T-helper 1 cell (primary cell): ENCODE measurements around the gene NOD1.
"Not testable (repeated sequence)": the region's sequence is repeated elsewhere in the genome, so short reads cannot be mapped to it uniquely, and the experiment has no call there.

ENCODE experiments used
- DNase-seq, 5 donors: peaks; one replicate each; pipeline ENCODE4 v3.0.0-alpha.2; 2012 to 2020

NOD1 gene

DNA sequence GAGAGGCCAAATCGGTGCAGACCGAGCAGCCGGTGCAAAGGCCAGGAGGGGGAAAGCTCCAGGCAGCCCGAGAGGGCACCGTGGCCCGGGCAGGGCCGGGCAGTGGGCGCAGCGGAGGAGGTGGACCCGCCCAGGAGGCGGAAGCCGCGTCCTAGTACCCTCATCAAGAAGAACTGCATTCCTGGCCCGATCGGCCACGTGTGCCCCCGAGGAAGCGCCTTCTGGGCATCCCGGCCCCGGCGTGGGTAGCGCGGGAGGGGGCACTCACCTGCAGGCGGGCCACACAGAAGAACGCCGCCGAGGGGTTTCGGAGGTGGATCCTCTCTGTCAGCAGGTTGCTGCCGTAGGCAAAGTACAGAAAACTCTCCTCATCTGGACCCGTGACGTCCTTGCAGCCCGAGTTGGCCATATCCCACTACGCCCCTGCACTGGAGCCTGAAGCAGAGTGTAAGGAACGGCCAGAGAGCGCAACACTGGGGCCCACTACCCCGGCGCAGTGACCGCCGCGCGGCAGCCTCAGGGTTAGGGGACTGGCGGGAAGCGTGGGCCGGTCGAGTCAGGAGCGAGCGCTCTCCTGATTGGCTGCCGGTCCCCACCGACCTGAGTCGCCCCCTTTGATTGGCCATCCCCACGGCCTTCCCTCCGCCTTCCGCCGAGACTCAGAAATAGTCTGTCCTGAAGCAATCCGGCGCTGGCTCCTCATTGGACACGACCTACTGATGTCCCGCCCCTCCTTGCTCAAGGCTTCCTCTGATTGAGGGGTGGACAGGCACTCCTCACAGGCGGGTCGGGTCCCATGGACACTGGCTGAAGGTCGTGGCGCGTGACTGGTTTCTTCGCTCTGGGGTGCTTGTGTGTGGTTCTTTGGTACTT lies 26.0 kb upstream of the NOD1 start, which contains the start of gene GGCT:
TSS of gene GGCT (minus strand) at position 529 of the 873 bp plus-strand sequence. CDS start at position 409, 120 bp downstream.
- peak; percentile 92 to 97 (median 94) for DNase-seq

DNA sequence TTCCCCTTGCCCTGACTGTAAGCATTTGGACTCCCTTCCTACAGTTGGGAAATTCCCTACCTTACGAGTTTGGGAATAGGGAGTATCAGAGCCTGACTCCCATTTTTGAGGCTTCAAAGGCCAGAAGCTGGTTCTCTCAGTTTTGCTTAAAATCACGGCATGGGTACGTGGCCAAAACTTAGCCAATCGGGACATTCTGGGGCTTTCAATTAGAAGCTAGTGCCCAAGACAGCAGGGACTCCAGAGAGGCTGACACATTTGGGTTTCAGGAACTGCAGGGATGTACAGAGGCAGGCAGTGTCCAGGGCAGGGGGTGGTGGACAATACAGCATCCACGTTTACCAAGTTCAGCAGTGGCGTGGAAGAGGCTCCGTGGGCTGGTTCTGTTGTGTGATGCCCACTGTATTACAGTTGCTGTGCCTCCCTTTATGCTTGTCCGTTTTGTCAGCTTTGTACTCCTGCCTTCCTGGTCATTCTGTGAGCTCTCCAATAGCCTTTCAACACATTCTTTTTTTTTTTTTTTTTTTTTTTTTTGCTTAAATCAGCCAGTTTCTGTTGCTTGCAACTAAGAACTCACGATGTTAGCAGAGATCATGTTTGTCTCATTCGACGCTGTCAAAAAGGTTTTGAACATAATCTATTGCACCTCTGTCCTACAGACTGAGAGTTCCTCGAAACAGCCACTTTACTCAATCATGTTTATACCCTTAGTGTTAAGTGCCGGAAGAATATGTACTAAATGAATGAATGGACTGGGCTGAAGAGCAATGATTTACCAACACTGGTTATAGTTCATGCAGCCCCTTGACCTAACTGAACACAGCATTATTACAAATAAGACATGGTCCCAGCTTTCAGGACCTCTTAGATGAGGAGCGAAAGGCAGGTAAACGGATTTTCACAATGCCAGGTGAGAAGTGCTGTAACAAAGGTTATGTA lies 25.0 kb upstream of the NOD1 start:
- no peak for DNase-seq

DNA sequence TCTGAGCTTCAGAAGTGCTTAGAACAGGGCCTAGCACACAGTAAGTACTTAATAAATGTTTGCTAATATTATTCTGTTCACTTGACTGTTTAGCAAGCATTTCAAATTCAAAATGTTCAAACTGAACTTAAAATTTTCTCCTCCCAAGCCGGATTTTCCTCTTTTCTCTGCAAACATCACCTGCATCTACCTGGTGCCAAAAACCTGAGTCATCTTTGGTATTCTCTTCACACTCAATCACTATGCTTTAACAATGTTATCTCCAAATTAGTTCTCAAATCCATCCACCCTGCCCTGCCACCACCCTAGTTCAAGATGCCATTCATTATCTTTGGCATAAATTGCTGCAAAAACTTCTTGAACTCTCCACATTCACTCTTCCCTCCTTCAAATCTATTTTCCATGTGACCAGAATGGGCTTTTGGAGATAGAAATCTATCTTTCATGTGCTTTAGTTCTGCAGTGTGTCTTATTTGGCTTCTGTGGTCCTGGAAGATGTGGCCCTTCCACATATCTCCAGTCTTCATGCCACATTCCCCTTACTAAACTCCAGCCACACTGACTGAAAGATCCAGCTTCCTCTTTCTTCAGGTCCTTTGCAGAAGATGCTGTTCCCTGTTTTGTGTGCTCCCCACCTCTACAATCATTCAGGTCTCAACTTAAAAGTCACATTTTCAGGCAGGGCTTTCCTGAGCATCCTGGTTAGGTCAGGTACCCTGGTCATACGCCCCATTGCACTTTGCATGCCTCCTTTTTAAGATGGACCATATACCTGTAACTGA lies 24.1 kb upstream of the NOD1 start:
- DNase-seq = no peak

DNA sequence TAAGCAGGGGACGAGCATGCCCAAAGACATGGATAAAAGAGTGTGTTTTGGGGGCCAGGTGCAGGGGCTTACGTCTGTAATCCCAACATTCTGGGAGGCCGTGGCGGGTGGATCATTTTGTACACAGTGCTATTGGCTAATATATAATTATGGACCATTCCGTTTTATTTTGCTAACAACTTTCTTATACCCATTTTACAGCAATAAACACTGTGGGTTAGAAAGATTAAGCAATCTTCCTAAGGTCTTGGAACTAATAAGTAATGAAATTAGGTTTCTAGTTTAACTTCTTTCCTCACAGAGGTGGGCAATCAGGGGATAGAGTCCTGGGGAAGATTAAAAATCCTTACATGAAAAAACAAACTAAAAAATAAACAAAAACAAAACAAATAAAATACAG lies 22.7 kb upstream of the NOD1 start:
- no peak for DNase-seq

DNA sequence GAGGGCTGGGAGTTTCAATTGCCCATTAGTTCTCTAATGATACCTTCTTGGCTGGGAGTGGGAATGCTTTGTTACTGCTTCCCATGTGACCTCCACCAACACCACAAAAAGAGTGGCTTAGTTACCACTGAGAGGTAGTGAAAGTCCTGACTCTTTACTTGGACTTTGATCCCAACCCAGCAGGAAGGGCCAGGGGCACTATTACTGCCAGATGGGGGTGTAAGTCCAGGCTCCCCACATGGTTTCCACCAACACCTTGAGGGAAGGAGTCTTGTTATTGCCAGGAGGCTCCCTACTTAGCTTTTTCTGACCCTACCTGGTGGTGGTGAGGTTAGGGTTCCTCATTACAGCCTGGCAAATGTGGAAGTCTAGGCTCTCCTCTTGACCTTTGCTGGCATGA lies 14.6 kb upstream of the NOD1 start:
- DNase-seq = no peak

DNA sequence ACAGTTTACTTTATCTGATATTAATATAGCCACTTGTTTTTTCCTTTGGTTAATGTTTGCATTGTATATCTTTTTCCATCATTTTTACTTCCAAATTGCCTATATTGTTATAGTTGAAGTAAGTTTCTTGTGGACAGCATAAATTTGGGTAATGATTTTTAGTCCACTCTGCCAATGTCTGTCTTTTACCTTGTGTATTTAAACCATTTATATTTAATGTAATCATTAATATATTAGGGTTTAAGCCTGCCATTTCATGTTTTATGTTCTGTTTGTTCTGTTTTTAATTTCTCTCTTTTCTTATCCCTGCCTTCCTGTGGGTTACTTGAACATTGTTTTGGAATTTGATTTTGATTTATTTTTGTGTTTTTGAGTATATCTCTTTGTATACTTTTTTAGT lies 12.8 kb upstream of the NOD1 start:
- DNase-seq = no peak

DNA sequence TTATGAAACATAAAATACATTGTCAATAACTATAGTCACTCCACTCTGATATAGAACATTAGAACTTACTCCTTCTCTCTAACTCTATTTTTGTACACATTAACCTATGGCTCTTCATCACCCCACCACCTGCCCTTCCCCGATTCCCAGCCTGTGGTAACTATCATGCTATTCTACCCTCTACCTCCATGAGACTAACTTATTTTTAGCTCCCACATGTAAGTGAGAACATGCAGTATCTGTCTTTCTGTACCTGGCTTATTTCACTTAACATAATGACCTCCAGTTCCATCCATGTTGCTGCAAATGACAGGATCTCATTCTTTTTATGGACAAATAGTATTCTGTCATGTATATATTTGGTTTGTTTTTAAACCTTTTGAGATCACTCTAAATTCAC lies 8.8 kb upstream of the NOD1 start:
- DNase-seq = no peak

DNA sequence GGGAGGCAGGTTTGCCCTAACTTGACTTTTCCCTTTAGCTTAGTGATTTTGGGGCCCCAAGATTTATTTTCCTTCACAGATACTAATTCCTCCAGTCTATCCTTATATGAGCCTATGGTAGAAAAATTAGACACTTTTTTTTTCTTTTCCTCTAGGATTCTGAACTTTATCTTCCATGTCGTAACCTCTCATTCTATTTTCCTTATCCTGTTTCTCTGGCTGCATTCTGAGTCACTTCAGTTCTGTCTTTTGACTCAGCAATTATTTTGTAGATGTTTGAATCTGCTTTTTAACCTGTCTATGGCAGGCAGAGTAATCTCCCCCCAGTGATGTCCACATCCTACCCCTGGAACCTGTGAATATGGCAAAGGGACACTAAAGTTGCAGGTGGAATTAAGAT lies 7.1 kb upstream of the NOD1 start:
- DNase-seq = no peak

DNA sequence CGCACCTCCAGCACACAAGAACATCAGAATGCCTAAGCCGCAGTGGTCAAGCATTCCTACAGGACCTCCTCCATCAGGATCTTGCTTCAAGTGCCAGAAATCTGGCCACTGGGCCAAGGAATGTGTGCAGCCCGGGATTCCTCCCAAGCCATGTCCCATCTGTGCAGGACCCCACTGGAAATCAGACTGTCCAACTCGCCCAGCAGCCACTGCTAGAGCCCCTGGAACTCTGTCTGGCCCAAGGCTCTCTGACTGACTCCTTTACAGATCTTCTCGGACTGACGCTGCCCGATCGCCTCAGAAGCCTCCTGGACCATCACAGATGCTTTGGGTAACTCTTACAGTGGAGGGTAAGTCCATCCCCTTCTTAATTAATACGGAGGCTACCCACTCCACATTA lies 2.8 kb upstream of the NOD1 start:
- not testable (repeated sequence) for DNase-seq

DNA sequence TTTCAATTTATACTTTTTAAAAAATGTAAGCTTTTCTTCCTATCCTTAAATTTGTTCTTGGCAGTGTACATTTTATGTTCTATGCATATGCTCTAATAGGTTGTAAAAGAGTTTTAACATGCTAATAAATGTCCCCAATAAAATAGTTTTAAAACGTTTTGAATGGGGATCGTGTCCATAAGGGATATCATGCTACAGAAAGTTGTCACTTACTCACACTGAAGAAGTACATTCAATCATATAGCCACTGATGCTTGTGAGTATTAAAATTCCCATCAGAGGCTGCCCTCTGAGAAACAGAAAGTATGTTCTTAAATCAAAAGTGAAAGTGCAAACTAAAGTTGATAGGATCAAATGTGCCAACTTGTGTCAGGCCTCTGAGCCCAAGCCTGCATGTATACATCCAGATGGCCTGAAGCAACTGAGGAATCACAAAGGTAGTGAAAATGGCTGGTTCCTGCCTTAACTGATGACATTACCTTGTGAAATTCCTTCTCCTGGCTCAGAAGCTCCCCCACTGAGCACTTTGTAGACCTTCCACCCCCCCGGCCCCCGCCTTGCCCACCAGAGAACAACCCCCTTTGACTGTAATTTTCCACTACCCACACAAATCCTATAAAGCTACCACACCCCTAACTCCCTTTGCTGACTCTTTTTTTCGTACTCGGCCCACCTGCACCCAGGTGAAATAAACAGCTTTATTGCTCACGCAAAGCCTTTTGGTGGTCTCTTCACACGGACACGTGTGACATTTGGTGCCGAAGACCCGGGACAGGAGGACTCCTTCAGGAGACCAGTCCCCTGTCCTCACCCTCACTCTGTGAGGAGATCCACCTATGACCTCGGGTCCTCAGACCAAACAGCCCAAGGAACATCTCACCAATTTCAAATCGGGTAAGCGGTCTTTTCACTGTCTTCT lies 877 bp upstream of the NOD1 start:
- peak in 1 of 5 donors; percentile 68 for DNase-seq

DNA sequence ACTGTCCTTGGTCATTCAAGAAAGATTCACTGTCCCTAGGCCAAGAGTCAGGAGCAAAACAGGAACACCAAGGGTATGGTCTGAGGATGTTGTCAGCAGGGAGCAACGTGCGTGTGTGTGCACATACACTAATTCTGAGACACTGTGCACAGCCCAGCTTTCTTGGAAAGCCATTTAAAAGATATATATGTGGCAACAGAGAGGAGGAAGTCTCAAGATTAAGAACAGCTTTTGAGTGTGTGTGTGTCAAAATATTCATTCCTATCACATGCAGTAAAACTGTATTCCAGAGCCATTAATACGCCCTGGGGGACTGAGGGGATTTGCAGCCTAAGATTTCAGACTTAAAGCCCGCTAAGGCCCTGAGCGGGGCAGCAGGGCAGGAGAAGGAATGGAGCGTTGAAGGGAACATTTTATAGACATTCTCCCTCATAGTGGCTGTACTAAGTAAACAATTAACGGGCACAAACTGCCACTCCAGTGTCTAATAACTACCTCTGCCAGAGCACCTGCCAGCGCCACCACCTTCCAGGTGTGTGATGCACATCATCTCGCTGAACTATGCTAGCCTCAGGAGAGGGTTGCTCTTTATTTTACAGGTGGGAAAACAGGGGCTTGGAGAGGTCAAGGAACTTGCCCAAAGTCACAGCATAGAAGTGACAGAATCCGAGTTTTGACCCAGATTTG lies 2.0 kb downstream of the NOD1 start:
- peak in 1 of 5 donors; percentile 9 for DNase-seq

DNA sequence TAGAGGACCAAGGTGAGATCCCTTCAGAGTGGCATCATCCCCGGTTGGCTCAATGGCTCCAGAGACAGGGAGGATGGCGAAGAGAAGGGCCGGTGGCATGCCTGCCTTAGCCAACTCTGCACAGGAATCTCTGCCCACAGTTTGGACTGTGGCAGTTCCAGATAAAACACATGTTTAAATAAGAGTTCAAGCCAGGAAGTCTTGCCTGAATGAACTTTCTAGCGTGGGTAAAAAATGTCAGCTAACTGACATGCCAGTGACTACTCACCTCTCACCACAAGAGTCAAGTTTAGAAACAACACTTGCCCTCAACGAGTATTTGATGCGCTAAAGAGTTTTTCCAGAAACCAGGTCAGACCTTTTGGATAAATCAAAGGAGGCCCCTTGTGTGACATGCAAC lies 3.0 kb downstream of the NOD1 start:
- DNase-seq = no peak

DNA sequence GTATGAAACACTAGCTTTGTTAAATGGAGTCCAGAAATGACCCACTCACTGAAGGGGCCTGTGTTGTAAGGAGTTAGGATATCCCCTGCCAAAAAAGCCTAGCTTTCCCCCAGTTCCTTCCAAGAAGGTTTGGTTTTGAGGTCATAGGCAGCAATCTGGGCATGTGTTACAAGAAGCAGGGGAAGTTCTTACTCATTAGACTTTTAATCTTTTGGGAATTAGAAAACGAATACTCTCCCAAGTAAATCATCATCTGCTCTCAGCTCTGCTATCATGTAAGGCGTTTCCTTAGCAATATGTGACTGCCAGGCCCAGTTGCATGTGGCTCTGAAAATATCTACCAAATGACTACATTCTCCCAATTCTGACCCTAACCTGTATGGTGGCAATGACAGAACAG lies 3.7 kb downstream of the NOD1 start:
- no peak for DNase-seq

DNA sequence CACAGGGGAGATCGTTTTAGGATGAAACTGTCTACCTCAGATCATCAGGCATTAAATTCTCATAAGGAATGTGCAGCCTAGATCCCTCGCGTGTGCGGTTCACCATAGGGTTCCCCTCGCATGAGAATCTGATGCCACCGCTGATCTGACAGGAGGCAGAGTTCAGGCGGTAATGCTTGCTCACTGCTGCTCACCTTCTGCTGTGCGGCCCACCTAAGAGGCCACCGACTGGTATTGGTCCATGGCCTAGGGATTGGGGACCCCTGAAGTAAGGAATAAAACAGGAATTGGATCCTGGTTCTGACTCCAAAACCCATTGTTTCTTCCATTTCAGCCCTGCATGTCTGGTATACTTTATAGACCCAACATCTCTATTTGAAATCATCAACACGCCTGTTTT lies 4.1 kb downstream of the NOD1 start:
- DNase-seq = no peak

DNA sequence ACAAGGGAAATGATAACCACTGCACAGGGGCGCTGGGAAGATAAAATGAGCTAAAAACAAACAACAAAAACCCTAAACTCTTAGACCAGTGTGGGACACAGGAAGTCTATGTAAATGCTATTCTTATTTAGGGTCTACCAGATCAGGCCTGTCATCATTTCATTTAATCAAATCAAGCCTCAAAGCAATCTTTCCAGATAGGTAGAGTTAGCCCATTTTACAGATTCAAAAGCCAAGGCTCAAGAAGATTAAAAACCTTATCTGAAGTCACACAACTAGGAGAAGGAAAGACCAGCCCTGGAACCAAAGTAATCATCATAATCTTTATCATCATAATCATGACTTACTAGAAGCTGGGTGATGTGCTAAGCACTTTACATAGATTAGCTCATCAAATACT lies 4.7 kb downstream of the NOD1 start:
- DNase-seq = no peak

DNA sequence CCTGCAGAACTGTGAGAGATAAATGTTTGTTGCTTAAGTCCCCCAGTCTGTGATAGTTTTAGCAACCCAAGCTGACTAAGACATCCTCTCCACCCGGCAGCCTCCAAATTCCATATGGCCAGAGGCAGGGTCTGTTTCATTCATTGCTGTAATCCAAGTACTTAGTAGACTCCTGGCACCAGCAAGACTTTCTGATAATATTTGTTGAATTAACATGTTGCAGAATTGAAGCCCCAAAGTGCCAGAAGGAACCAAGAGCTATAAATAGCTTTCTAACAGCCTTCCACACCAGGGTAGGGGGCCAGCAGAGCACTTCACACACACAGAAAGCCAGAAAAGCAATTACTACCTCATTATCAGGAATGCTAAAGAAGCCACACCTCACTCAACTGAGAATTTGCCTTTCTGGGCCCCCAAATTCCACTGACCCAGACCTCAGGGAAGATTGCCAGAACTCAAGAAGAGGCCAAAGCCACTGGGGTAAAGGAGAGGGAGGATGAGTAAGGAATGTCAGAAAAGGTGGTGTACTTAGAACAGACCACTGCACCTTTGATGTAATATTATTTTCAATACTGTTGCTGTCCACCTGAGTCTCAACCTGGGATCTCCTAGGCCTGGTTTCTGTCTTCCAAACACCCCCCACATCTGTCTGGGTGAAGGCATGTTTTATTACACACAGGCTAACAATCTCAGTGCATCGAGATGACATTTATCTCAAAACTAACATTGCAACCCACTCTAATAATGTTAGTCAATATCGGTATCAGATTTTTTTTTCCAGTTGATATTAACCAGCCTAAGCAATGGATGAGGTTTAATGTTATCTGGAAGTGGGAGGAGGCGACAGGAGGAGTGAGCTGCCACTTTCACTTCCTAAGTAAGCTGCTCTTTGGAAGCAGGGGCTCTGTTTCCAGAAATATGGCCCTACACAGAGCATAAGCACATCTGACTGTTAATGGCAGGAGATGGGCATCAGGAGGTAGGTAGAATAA lies 5.5 kb downstream of the NOD1 start:
- no peak for DNase-seq

DNA sequence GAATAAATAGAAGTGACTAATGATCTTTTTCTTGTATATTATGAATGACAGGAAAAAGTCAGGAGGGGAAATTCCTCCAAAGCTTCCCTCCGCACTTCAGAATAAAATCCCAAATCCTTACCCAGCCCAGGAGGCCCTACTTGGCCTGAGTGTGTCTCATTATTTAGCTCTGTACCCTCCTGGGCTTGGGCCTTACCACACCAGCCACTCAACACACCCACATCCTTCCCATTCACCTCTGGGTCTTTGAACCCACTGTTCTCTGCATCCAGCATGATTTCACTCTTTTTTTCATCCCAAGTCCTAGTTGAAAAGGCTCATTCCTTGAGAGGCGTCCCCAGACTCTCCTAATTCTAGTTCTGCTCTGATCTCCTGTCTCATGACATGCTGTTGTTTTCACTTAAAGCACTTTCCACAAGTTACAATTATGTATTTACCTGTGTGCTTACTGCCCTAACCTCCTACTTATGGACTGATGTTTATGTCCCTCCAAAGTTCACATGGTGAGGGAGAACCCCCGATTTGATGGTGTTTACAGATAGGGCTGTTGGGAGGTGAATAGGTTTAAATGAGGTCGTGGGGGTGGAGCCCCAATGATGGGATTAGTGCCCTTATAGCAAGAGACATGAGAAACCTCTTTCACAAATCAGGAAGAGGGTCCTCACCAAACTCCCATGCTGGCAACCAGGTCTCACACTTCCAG lies 6.4 kb downstream of the NOD1 start:
- DNase-seq = no peak

DNA sequence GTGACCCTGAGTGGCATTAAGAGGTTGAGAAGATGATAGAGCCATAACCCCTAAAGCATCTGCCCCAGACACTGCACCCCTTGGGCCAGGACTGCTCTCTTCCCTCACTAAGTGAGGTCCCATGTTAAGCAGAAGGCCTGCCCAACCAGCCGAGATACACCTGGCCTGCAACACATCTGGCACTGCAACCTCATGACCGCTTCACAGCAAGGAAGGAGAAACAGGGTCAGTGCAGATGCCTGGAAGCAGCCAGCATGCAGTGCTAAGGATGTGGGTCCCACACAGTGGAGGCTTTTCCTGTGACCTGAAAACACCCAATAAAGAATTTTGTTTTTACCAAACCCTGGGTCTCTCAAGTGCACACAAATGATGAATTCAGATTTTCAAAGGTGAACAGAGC lies 7.4 kb downstream of the NOD1 start:
- no peak for DNase-seq

DNA sequence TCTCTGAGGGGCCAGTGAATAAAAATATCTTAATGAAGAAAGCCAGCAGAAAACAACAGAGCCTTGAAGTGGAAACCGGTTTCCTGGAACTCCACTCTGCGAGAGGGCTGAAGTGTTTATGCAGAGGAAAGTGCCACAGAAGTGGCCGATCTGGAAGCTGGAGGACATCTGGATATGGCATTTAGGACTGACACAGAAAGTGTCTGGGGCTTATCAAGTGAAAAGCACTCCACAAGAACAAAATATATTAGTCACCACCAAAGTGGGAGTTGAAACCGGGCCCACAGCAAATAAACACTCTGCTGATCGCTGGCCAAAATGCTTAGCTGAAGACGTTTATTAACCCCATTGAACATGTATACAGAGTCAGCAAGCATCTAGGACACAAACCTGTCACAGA lies 7.8 kb downstream of the NOD1 start:
- no peak for DNase-seq
